IPS DF 4.7 (cell line): Measurements from ENCODE around the gene NFX1.
"Not testable (repeated sequence)": the region's sequence is repeated elsewhere in the genome, so short reads cannot be mapped to it uniquely, and the experiment has no call there.

ENCODE experiments used
- DNase-seq: peaks from one replicate; pipeline ENCODE4 v3.0.0-alpha.2; 2013; ENCODE audit warnings: low spot score; ENCODE audit errors: extremely low read depth

Gene NFX1

DNA sequence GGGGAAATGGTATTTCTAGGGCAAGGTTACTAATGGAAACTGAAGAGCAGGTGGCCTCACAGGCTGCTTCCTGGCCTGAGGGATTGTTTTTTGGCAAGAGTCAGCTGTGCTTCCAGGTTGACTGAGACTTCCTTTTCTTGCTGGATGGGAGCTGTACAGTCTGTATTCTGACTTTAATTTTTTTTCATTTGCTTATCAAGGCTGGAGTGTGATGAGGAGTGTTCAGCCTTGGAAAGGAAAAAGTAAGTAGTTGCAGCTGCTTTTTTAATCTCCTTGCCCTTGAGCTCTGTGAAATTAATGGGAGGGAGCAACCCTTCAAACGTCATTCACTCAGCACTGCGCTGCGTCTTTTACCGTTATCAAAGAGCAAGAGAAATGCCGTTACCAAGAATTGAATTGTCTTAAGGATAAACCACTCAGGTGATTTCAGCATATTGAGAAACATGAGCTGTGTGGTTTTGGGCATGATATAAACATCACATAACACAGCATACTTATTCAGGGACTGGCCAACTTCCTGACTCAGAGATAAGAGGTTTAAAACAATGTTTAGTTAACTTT is 64.4 kb downstream of the NFX1 start:
- no peak for DNase-seq

DNA sequence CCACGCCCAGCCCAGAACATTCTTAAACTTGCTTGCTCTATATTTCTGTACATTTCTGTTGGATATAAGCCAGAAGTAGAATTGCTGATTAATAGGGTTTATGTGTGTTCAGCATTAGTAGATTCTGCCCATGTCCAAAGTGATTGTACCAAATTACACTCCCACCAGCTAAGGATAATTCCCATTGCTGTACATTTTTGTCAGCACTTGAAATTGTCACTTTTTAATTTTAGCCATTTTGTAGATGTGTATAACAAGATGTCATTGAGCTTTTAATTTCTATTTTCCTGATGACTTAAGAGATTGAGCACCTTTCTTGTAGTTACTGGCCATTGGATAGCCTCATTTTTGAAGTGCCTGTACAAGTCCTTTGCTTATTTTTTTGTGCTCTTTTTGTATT is 65.6 kb downstream of the NFX1 start:
- DNase-seq = no peak

DNA sequence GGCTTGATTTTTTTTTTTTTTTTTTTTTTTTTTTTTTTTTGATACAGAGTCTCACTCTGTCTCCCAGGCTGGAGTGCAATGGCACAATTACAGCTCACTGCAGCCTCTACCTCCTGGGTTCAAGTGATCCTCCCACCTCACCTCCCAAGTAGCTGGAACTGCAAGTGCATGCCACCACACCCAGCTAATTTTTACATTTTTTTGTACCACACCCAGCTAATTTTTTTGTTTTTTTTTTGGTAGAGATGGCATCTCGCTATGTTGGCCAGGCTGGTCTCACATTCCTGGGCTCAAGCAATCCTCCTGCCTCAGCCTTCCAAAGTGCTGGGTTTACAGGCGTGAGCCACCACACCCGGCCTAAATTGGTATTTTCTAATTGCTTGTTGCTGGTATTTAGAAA is 68.3 kb downstream of the NFX1 start:
- DNase-seq = not testable (repeated sequence)

DNA sequence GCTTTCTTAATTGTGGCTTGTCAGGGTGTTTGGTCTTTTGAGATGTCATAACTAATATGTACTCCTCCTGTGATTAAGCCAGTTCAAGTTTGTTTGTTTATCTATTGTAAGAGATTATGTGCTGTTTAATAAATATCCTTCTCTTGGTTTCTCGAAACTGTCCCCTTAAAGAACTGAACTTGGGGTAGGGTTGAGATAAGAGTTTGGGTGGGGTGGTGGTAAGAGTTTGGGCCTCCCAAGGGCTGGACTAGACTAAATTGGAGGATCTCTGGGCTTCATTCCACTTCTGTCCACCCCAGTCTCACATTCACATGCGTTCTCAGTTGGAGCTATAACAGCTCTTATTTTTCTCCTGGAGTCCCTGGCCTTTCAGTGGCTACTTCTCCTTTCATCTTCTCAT is 73.8 kb downstream of the NFX1 start:
- DNase-seq = no peak

GRCh38 chr9:33364814-33365213 is 74.5 kb downstream of the NFX1 start:
- not testable (repeated sequence) for DNase-seq

DNA sequence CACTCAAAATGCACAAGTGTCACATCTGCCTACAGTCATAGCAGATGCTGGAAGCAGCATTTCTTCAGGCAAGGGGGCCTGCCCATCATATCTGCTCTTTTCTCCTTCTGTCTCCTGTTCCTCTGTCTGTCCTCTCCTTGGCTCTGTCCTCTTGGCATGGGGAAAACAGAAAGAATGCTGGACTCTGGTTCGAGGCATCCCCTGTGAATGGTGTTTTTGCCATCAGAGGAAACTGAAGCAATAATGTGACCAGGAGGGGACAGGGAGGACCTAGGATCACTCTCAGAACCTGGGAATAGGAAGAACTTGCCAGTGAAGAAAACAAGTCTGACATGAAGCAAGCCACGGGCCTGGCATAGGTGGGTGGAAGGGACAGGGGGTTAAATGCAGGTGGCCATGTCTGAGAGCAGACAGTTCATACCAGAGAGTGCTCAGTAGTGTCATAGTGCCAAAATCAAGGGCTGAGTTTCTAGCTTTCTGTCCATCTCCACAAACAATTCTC is 76.7 kb downstream of the NFX1 start:
- no peak for DNase-seq

- DNase-seq = no peak
Measured at GRCh38 chr9:33372900-33373299, 82.6 kb downstream of the NFX1 start.

DNA sequence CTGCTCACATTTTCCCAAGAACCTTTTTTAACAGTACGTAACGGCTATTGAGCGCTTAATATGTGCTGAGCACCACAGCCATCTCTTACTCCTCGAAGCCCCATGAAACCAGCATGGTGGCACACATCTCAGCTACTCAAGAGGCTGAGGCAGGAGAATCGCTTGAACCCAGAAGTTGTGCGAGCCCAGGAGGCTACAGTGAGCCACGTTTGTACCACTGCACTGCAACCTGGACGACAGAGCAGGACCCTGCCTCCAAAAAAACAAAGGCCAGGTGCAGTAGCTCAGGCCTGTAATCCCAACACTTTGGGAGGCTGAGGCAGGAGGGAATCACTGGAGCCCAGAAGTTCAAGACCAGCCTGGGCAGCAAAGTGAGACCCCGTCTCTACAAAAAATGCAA is 83.9 kb downstream of the NFX1 start:
- no peak for DNase-seq

DNA sequence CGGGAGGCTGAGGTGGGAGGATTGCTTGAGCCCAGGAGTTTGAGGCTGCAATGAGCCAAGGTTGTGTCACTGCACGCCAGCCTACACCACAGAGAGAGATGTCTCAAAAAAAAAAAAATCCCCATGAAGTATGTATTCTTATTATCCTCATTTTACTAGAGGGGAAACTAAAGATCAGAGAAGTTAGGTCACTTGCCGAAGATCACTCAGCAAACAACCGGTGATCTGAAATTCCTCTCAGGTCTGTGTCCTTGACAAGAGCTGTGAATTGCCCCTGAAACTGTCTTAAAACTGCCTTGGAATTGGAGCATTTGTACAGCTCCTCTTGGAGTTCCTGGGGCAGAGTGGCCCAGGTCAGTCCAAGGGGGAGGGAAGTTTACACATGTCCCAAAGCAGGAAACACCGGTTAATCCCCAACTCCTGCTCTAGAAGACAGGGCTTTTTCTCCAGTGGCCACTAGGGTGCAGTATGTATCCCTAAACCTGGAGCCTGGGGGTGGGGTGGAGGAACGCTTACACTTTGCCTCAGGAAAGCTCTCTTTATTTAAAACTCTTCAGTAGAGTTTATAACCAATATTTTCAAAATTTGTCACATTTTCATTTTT is 84.4 kb downstream of the NFX1 start:
- DNase-seq = no peak

- no peak for DNase-seq
Measured at GRCh38 chr9:33375238-33375840, 85.0 kb downstream of the NFX1 start.

- DNase-seq = no peak
Measured at GRCh38 chr9:33375841-33376321, 85.6 kb downstream of the NFX1 start.

DNA sequence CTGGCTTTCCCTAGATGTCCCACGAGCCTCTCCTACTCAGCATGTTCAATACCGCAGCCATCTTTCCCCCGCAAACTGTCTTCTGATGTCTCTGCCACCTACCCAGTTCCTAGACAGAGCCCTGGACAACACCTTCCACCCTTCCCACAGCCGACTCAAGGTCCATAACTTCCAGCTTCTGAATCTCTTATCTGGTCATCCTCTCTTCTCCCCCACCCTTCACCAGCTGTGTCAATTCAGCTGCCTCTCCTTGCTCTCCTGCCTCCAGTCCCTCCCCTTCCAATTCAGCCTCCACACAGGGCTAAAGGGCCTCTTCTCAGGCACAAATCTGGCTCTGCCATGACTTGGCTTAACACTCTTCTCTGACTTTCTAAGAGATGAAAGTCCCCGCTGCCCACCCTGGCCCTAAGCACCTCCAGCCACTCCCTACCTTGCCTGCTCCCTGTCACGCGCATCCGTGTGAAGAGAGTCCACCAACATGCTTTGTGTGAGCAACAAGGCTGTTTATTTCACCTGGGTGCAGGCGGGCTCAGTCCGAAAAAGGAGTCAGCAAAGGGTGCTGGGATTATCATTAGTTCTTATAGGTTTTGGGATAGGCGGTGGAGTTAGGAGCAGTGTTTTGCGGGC is 86.9 kb downstream of the NFX1 start:
- no peak for DNase-seq

GRCh38 chr9:33378121-33378795 is 87.9 kb downstream of the NFX1 start:
- DNase-seq = no peak

- DNase-seq = no peak
Measured at GRCh38 chr9:33379666-33380389, 89.5 kb downstream of the NFX1 start.

DNA sequence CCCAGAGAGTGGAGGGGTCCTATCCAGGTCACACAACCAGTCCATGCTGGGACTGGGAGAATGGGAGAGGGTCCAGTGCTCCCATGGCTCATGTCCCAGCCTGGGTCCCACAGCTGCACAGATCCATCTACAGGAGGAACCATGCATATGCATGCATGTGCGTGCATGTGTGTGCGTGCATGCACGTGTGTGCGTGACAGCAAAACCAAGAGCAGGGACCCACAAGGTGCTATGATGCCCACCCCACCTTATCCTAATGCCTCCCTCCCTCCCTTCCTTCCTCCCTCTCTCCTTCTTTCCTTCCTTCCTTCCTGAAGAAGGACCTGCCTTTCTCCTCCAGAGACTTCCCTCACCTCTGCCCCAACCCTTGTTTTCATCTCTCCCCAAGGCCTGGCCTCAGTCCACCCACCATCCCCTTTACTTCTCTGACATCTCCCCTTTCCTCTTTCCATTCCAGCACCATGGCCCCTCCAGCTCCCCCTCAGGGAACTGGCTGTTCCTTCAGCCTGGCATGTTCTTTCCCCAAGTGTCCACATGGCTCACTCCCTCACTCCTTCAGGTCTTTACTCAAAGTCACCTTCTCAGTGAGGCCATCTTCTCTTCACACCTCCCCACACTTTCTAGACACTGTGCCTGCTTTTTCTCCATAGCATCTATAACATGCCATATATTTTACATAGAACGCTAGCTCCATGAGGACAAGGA is 90.2 kb downstream of the NFX1 start:
- no peak for DNase-seq

GRCh38 chr9:33381231-33381791 is 91.0 kb downstream of the NFX1 start:
- no peak for DNase-seq

DNA sequence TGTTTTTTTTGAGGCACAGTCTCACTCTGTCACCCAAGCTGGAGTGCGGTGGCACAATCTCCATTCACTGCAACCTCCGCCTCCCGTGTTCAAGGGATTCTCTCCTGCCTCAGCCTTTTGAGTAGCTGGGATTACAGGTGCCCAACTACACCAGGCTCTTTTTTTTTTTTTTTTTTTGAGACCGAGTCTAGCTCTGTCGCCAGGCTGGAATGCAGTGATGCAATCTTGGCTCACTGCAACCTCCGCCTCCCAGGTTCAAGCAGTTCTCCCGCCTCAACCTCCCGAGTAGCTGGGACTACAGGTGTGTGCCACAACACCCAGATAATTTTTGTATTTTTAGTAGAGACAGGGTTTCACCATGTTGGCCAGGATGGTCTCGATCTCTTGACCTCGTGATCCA is 92.1 kb downstream of the NFX1 start:
- DNase-seq = not testable (repeated sequence)

DNA sequence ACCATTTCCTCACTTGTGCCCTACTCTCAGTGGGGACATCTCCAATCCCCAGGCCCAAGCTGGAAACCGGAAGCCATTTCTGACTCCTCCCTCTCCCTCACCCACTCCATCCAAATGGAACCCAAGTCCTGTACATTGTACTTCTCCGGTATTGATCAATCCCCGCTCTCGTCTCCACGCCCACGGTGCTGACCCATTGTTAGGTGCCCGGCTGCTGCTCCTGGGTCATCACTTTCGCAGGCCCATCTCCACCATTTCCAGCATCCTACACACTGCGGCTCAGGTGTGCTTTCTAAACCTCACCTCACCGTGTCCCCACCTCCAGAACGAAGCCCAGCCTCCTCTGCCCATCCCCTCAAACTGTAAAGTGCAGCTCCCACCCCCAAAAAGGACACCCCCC is 93.1 kb downstream of the NFX1 start:
- DNase-seq = not testable (repeated sequence)

- DNase-seq = not testable (repeated sequence)
Measured at GRCh38 chr9:33385536-33385935, 95.2 kb downstream of the NFX1 start.

DNA sequence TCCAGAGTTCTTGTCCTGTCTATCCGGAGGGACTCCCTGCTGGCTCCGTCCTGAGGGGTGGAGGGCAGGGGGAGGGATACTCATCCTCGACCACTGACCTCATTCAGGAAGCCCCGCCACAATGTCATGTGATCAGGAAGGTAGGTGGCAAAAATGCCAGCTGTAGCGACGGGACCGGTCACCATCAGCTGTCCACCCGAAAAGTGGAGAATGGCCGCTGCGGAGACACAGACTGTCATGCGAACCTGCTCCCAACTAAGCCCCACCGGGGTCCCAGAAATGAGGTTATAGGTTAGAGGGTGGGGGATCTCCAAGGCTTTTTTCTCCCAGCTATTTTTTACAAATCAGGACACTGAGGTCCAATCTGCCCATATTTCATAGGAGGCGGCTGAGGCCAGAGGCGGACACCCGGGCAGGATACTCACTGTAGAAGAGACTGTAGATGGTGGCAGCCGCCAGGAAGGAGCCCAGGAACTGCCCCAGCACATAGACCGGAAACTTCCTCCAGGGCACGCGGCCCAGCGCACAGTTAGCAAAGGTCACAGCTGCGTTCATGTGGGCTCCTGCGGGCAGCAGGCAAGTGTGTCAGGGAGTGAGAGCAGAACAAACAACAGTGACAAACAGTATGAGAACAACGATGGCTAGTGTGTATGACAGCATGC is 95.8 kb downstream of the NFX1 start:
- DNase-seq = not testable (repeated sequence)
